ENCODE results near the gene CFAP58.

- TF ChIP-seq GATA3 (IDR thresholded peaks at IDR 0.05; ENCODE audit: low read depth, low read length) = no peak
- TF ChIP-seq GATA2 (IDR thresholded peaks at IDR 0.05; ENCODE audit: low read depth, low read length) = no peak
Observed at GRCh38 chr10:104416851-104417250, 63.2 kb downstream of the CFAP58 start.

Data from SH-SY5Y (cell line).